CD4-positive, alpha-beta T cell treated with Interleukin-10 for 1 hour (primary cell): ENCODE data around the gene VTA1.
"Not testable (repeated sequence)": the region's sequence is repeated elsewhere in the genome, so short reads cannot be mapped to it uniquely, and the experiment has no call there.

Experiments
- DNase-seq: peaks from one replicate; pipeline ENCODE4 v3.0.0-alpha.2; 2020

Gene VTA1, protein sequence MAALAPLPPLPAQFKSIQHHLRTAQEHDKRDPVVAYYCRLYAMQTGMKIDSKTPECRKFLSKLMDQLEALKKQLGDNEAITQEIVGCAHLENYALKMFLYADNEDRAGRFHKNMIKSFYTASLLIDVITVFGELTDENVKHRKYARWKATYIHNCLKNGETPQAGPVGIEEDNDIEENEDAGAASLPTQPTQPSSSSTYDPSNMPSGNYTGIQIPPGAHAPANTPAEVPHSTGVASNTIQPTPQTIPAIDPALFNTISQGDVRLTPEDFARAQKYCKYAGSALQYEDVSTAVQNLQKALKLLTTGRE

GRCh38 chr6:142146828-142147662 is at the start of gene VTA1, which contains the start of gene NMBR:
Gene VTA1 (plus strand): TSS chr6:142147263. CDS start chr6:142147288, 25 bp downstream.
Gene NMBR (minus strand): TSS chr6:142147122. CDS start chr6:142088658, 58,464 bp downstream.
- DNase-seq = peak; percentile 98

DNA sequence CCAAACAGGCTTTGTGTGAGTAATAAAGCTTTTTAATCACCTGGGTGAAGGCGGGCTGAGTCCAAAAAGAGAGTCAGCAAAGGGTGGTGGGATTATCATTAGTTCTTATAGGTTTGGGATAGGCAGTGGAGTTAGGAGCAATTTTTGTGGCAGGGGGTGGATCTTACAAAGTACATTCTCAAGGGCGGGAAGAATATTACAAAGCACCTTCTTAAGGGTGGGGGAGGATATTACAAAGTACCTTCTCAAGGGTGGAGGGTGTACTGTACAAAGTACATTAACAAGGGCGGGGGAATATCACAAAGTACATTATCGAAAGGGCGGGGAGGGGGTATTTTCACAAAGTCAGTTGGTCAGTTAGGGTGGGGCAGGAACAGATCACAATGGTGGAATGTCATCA is 42.2 kb upstream of the VTA1 start:
- not testable (repeated sequence) for DNase-seq

GRCh38 chr6:142110820-142111219 is 36.2 kb upstream of the VTA1 start:
- DNase-seq = not testable (repeated sequence)

- peak; percentile 68 for DNase-seq
Observed at GRCh38 chr6:142112451-142113061, 34.5 kb upstream of the VTA1 start.

- DNase-seq = no peak
Observed at GRCh38 chr6:142117366-142117765, 29.7 kb upstream of the VTA1 start.

- DNase-seq = no peak
Observed at GRCh38 chr6:142118328-142118727, 28.7 kb upstream of the VTA1 start.

- no peak for DNase-seq
Observed at GRCh38 chr6:142118925-142119324, 28.1 kb upstream of the VTA1 start.

DNA sequence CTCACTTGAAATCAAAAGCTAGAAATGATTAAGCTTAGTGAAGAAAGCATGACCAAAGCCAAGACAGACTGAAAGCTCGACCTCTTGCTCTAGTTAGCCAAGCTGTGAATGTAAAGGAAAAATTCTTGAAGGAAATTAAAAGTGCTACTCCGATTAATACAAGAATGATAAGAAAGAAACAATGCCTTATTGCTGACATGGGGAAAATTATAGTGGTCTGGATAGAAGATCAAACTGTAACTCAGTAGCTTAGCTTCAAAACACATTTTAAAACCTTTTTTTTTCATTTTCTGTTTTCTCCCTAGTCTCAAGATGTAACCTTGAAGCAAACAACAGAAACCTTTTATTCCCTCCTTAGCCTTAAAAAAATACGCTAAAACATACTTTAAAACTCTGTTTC is 25.7 kb upstream of the VTA1 start:
- DNase-seq = no peak

DNA sequence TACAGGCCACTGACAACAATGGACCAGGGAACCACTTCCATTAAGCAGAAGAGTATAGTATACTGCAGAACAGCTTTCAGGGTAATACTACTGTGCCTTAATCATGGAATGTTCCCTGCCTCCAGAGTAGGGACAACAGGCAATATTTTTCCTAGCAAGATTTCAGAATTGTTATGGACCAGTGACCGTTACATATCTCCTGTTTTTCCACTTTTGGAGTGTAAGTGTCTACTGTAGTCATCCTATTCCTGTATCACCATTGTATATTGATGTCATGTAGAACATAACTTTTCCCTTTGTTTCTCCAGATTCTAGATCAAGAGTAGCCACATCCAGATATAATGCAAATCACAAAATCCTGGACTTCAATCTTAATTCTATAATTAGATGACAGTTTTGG is 16.2 kb upstream of the VTA1 start:
- no peak for DNase-seq

DNA sequence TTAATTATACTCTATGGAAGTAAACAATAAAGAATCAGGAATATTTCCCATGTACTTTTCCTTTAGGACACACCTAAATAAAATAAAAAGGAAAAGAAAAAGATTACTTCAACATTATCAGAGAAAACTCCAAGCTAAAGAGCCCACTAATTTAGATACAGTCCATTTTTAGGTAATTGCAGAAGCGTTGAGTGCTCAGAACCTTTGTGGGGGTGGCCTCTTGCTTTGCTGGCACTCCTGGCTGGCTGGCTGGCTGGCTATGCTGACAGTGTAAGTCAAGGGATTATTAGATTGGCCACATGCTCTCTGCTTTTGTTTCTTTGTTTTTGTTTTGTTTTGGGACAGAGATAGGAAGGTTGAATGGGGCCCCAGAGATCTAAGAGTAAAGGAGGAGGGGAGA is 14.4 kb upstream of the VTA1 start, which contains the start of gene GJE1:
Gene GJE1 (plus strand): TSS at position 301 of the 400 bp plus-strand sequence. CDS start 234 bp downstream, outside the sequence.
- no peak for DNase-seq

GRCh38 chr6:142138876-142139275 is 8.2 kb upstream of the VTA1 start:
- no peak for DNase-seq

DNA sequence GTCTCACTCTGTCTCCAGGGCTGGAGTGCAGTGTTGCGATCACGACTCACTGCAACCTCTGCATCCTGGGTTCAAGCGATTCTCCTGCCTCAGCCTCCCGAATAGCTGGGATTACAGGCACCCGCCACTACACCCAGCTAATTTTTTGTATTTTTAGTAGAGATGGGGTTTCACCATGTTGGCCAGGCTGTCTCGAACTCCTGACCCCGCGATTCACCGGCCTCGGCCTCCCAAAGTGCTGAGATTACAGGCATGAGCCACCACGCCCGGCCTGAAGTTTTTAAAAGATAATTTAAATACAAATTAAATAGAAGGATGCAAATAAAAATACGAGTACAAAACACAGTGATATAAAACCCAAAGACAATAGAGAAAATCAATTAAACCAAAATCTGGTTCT is 5.5 kb upstream of the VTA1 start:
- not testable (repeated sequence) for DNase-seq

DNA sequence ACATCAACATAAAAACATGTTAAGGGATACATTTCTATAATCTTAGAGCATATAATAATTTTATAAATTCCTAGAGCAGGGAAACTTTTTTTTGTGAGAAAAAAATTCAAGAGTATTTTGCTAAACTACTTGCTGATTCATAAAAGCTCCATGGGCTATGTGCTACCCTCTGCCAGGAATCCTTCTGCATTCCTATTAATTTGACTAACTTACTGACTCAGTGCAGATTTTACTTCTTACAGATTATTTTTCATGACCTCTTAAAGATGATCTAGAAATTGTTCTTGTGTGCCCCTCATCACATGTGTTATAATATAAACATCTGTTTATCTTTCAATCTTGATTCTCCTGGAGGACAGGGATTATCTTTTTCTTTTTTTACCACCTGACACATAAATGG is 5.7 kb downstream of the VTA1 start:
- DNase-seq = no peak

- DNase-seq = no peak
Observed at GRCh38 chr6:142153196-142153595, 6.1 kb downstream of the VTA1 start.

GRCh38 chr6:142154336-142154735 is 7.3 kb downstream of the VTA1 start:
- no peak for DNase-seq

DNA sequence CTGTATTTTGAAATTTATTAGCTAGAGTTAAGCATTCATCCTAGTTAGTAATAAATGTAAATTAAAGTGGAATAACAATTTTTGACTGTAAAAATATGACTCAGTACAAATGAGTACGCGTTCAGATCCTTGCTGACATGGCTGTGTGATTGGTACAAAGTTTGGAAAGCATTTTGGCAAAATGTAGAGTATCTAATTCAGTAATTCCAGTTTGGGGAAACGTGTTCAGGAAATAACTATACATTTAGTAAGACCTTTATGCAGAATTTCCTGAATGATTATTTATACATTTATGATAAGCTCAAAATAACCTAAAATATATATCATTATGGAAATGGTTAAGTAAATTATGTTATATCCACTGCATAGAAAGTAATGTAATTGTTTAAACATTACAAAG is 8.0 kb downstream of the VTA1 start:
- DNase-seq = no peak

DNA sequence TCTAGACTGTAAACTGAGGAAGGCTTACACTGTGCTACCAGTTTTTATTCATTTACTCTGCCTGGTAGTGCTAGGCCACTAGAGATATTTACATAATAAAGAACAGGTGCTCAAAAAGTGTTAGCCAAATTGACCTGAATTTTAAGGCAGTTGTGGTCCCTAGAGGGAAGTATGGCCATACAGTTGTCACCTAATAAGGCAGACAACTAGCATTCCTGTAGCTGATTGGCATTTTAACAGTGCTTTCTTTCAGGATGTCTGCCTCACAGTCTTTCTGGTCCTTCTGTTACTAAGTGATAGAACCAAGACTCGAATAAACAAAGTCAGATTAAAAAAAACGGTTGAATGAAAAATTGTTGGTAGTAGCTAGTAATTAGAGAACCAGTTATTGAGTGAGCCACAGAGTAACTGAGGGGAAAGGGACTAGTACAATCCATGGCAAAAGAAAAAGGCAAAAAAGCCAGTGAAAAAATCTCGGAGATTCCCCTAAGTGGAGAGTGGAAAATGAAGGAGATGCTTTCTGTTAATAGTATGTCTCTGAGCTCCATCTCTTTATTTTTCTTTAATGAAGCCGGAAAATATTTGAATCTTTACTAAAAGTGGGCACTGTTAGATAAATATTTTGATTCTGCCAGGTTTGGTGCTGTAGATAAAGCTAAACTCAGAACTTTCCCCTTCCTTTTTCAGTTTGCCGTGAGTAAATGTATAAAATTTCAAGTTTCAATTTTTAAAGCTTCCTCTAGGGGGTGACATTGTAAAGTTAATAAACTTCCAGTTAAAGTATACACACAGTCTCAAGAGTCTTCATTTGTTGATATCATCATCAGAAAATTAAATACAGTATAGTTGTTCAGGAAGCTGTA is 9.1 kb downstream of the VTA1 start:
- DNase-seq = peak; percentile 44

GRCh38 chr6:142156758-142157068 is 9.7 kb downstream of the VTA1 start:
- not testable (repeated sequence) for DNase-seq

DNA sequence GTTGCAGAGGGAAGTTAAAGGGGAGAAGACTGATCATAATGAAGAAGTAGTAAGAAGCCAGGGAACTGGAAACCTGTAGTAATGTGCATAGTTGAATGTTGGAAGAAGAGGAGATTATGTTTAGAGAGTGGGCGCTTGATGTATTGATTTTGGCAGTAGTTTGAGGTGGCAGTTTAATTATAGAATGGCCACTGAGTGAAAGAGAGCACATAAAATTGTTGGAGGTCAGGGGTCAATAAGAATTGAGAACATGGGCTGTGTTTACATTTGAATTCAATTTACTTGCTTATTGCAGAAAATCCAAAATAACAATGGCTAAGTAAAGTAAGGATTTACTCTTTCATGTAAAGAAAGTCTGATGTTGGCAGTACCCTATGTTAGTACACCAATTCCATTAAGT is 15.7 kb downstream of the VTA1 start:
- no peak for DNase-seq

DNA sequence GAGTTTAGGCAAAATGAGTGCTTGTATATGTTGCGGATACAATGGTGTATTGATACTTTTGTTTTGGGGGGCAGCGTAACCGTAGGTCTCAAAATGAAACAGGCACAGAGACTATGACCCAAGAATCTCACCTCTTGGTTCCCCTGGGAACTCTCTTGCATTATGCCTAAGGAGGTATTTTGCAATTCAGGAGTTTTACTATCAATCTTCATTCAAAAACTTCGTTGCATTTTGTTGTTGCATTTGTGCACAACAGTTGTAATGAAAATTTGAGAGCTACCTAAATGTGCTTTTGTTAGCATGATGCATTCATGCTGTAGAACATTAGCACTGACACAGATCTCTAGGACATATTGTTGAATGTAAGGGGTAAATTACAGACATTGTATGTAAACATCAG is 18.2 kb downstream of the VTA1 start:
- no peak for DNase-seq

DNA sequence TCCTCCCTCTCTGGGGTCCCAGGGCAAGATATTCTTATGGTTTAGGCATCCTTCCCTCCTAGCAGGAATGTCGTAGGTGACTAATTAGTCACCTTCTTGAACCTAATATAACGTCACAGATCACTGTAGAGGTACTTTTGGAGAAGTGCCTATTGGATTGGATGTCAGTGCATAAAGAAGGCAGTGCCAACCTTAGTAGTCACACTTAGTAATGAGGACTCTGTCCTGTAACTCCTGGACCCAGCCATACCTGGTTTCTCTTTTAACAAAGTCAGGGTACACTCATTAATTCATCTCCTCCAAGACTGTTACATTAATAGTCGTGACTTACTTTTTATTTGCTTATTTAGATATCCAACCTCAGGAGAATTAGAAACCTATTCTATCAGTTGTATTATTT is 20.0 kb downstream of the VTA1 start:
- no peak for DNase-seq

- DNase-seq = no peak
Observed at GRCh38 chr6:142167486-142167885, 20.4 kb downstream of the VTA1 start.

DNA sequence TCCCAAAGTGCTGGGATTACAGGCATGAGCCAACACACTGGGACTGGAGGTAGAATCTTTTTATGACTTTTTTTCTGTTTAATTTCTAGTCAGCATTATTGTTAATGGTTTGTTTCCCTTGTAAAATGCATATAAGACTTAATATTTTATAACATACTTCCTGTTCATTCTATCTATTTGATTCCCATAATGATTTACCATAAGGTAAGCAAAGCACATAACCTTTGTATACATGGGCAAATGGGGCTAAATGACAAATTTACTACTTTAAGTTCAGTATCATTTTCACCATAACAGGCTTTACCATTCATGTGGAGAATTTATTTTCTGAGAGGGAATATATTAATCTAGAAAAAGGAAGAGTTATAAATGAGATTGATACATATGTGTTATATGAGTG is 24.3 kb downstream of the VTA1 start:
- DNase-seq = no peak
